Glutamatergic neuron (in vitro differentiated cells): ENCODE data around the gene CCDC61. TPM values are rescaled to one million over a fixed set of nuclear protein-coding genes. Genes with fewer than 3 reads are reported as not detected.

Experiments used
- DNase-seq: peaks from one replicate; pipeline ENCODE4 v3.0.0; 2022
- H3K27ac Mint-ChIP-seq: one replicate; pipeline ENCODE4 v1.8.0; 2020; ENCODE audit warnings: mild to moderate bottlenecking, mixed read lengths, inconsistent platforms; ENCODE audit not compliant: unreplicated experiment
- H3K27me3 Mint-ChIP-seq: one replicate; pipeline ENCODE4 v1.8.0; 2020; ENCODE audit warnings: mild to moderate bottlenecking, moderate library complexity, mixed read lengths, inconsistent platforms; ENCODE audit not compliant: unreplicated experiment
- H3K36me3 Mint-ChIP-seq: one replicate; pipeline ENCODE4 v1.8.0; 2020; ENCODE audit warnings: mild to moderate bottlenecking, mixed read lengths, inconsistent platforms; ENCODE audit not compliant: unreplicated experiment
- H3K4me1 Mint-ChIP-seq: one replicate; pipeline ENCODE4 v1.8.0; 2020; ENCODE audit warnings: mild to moderate bottlenecking, low read depth, mixed read lengths, inconsistent platforms; ENCODE audit not compliant: unreplicated experiment
- H3K4me3 Mint-ChIP-seq: one replicate; pipeline ENCODE4 v1.8.0; 2020; ENCODE audit warnings: mild to moderate bottlenecking, mixed read lengths, inconsistent platforms; ENCODE audit not compliant: unreplicated experiment
- H3K9me3 Mint-ChIP-seq: one replicate; pipeline ENCODE4 v1.8.0; 2020; ENCODE audit warnings: mild to moderate bottlenecking, moderate library complexity, mixed read lengths, inconsistent platforms; ENCODE audit not compliant: unreplicated experiment
- total RNA-seq: library from RNA; stranded (reverse); fragmentation: NEBNext Ultra II Directional; extraction: Animal tissue kit (Norgen Biotek cat#: 25700); gene quantifications from one replicate; pipeline ENCODE4 v1.2.1, GENCODE V29; 2021; ENCODE audit not compliant: unreplicated experiment
- TF ChIP-seq, protein P1 (sequence below): fragments of 200-600 bp; sonication (generic); IDR thresholded peaks from one replicate; pipeline ENCODE4 v1.5.0; 2021; ENCODE audit not compliant: partially characterized antibody, unreplicated experiment

The CCDC61 gene
- total RNA-seq, 1 donor from 2014 or later = 33.5 TPM

DNA sequence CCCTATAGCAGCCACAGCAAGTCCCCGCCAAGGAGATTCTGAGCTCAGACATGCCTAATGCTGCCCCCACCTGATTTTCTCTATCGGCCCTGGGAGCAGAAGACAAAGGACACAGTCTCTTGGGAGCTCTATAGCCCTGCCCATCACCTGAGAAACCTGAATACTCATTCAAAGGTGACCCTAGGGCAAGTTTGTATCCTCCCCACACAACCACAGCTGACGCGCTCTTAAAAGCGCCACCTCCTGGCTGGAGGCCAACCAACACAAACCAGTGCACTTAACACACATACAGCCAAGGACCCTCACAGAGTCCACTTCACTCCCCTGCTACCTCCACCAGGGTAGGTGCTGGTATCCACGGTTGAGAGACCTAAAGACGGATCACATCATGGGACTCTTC, 54.3 kb downstream of the CCDC61 start:
- Mint-ChIP-seq H3K4me1 (no peaks in the 10 kb centered on the region), H3K9me3 (peaks cover 7% of the 10 kb centered on the region), H3K4me3 (no peak overlapping the region), H3K27me3 (peaks cover 10% of the 10 kb centered on the region), H3K36me3 (peaks cover 6% of the 10 kb centered on the region), H3K27ac (no peak overlapping the region)
- DNase-seq = no peak
- TF ChIP-seq, protein P1, sequence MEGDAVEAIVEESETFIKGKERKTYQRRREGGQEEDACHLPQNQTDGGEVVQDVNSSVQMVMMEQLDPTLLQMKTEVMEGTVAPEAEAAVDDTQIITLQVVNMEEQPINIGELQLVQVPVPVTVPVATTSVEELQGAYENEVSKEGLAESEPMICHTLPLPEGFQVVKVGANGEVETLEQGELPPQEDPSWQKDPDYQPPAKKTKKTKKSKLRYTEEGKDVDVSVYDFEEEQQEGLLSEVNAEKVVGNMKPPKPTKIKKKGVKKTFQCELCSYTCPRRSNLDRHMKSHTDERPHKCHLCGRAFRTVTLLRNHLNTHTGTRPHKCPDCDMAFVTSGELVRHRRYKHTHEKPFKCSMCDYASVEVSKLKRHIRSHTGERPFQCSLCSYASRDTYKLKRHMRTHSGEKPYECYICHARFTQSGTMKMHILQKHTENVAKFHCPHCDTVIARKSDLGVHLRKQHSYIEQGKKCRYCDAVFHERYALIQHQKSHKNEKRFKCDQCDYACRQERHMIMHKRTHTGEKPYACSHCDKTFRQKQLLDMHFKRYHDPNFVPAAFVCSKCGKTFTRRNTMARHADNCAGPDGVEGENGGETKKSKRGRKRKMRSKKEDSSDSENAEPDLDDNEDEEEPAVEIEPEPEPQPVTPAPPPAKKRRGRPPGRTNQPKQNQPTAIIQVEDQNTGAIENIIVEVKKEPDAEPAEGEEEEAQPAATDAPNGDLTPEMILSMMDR = no peak

DNA sequence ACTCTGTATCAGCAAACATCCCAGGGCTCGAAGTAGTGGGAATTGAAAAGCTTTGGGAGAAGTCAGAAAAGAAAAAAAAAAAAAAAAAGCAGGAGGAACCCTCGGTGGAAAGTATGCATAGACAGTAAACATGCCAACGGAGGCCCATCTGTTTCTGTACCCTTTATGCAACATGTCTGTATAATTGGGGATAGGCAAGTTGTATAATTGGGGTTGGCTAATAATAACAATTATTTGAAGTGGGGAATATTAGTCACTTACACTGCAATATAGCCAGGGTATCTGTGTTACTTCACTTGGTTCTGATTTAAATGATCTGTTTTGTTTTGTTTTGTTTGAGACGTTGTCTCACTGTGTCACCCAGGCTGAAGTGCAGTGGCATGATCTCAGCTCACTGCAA, 57.6 kb downstream of the CCDC61 start:
- peaks cover 9% of the 10 kb centered on the region for H3K9me3 Mint-ChIP-seq
- H3K27ac Mint-ChIP-seq = no peak overlapping the region
- no peaks in the 10 kb centered on the region for H3K4me1 Mint-ChIP-seq
- no peak for DNase-seq
- H3K27me3 Mint-ChIP-seq = no peaks in the 10 kb centered on the region
- no peak overlapping the region for H3K4me3 Mint-ChIP-seq
- TF ChIP-seq, protein P1 = no peak
- no peaks in the 10 kb centered on the region for H3K36me3 Mint-ChIP-seq

DNA sequence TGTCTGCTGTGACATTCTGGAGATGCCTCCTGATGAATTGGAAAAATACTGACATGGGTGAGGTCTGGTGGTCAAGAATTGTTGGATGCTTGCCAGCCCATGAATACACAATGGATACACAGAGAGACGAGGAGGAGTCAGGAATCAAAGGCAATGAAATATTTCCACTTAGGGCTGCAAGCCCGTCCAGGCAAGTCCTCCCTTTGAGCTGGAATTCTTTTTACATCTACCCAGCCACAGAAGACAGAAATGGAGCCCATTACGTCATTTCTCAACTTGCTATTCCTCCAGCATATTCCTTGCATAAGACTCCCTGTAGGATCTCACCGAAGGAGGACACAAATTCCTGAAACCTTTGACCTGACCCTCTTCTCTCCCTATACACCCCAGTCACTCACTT, 61.3 kb downstream of the CCDC61 start:
- H3K9me3 Mint-ChIP-seq = peaks cover 13% of the 10 kb centered on the region
- TF ChIP-seq, protein P1 = no peak
- no peak overlapping the region for H3K27ac Mint-ChIP-seq
- H3K27me3 Mint-ChIP-seq = no peaks in the 10 kb centered on the region
- no peak overlapping the region for H3K4me3 Mint-ChIP-seq
- H3K4me1 Mint-ChIP-seq = no peaks in the 10 kb centered on the region
- no peaks in the 10 kb centered on the region for H3K36me3 Mint-ChIP-seq
- DNase-seq = no peak

DNA sequence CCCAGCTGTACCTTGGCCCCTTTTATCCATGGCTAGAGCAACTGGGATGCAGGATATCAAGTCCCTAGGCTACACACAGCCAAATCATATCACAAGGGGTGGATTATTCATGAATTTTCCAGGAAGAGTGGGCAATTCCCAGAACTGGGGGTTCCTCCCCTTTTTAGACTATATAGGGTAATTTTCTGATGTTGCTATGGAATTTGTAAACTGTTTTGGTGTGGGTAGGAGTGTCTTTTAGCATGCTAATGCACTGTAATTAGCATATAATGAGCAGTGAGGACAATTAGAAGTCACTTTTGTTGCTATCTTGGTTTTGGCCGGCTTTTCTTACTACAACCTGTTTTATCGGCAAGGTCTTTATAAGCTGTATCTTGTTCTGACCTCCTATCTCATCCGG, 63.5 kb downstream of the CCDC61 start:
- Mint-ChIP-seq H3K4me3 (no peak overlapping the region), H3K27ac (no peak overlapping the region), H3K4me1 (no peaks in the 10 kb centered on the region), H3K27me3 (peaks cover 3% of the 10 kb centered on the region), H3K36me3 (peaks cover 5% of the 10 kb centered on the region), H3K9me3 (peaks cover 16% of the 10 kb centered on the region)
- TF ChIP-seq, protein P1 = no peak
- DNase-seq = no peak

DNA sequence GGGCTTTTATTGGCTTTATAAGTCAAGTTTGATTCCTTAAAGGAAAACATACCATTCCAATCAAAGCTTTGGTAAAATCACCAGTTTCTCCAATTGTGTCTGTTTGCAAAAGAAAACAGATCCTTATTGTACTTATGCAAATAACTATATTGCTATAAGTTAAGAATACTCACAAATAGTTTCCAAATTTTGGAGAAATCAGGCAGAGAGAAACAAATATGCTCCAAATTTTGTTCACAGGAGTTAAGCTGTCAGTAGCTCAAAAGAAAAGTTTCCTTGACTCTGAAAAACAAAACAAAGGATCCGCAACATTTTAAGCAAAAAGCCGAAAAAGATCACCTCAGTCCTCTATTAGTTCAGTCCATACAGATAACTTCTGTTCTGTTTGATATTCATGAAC, 64.7 kb downstream of the CCDC61 start:
- TF ChIP-seq, protein P1 = no peak
- H3K4me3 Mint-ChIP-seq = no peak overlapping the region
- DNase-seq = no peak
- H3K36me3 Mint-ChIP-seq = peaks cover 5% of the 10 kb centered on the region
- peaks cover 18% of the 10 kb centered on the region for H3K9me3 Mint-ChIP-seq
- H3K4me1 Mint-ChIP-seq = no peaks in the 10 kb centered on the region
- no peak overlapping the region for H3K27ac Mint-ChIP-seq
- peaks cover 3% of the 10 kb centered on the region for H3K27me3 Mint-ChIP-seq
